Lung microvascular endothelial cell (primary cell): ENCODE data around the gene COL4A2. TPM values are rescaled to one million over a fixed set of nuclear protein-coding genes. Genes with fewer than 3 reads are reported as not detected.

Experiments
- DNase-seq, 2 donors: peaks; one replicate each; pipeline versions ENCODE4 v3.0.0 to v3.0.0-alpha.2; 2010; ENCODE audit warnings: low read depth in 2 of 2
- total RNA-seq: library from RNA; depleted of rRNA; stranded (reverse); fragments of >200 nt; gene quantifications from 2 replicates; pipeline ENCODE4 v1.2.1, GENCODE V29; 2014

COL4A2 gene
- total RNA-seq, 1 donor from 2014 or later = 728 TPM

GRCh38 chr13:110338441-110339101, 31.5 kb downstream of the COL4A2 start:
- DNase-seq = no peak

GRCh38 chr13:110339263-110339662, 32.2 kb downstream of the COL4A2 start:
- DNase-seq = no peak

- DNase-seq = no peak
These were observed 33.0 kb downstream of the COL4A2 start for GRCh38 chr13:110339975-110340550.

GRCh38 chr13:110340812-110341444, 33.8 kb downstream of the COL4A2 start:
- DNase-seq = peak; percentile 89 to 94

- peak; percentile 87 to 94 for DNase-seq
These were observed 34.6 kb downstream of the COL4A2 start for GRCh38 chr13:110341445-110342244.

- no peak for DNase-seq
These were observed 35.4 kb downstream of the COL4A2 start for GRCh38 chr13:110342474-110342873.

GRCh38 chr13:110343241-110343865, 36.3 kb downstream of the COL4A2 start:
- no peak for DNase-seq

- DNase-seq = no peak
These were observed 37.2 kb downstream of the COL4A2 start for GRCh38 chr13:110344320-110344719.

GRCh38 chr13:110345266-110345665, 38.2 kb downstream of the COL4A2 start:
- DNase-seq = no peak

- DNase-seq = no peak
These were observed 38.6 kb downstream of the COL4A2 start for GRCh38 chr13:110345701-110346100.

- DNase-seq = no peak
These were observed 39.6 kb downstream of the COL4A2 start for GRCh38 chr13:110346661-110347067.

- DNase-seq = no peak
These were observed 40.0 kb downstream of the COL4A2 start for GRCh38 chr13:110347088-110347487.

- DNase-seq = peak; percentile 42 to 79
These were observed 40.6 kb downstream of the COL4A2 start for GRCh38 chr13:110347535-110348308.

GRCh38 chr13:110348309-110349105, 41.4 kb downstream of the COL4A2 start:
- peak in 1 of 2 donors; percentile 49 for DNase-seq

GRCh38 chr13:110349239-110349638, 42.2 kb downstream of the COL4A2 start:
- DNase-seq = peak in 1 of 2 donors; percentile 40

GRCh38 chr13:110350049-110350448, 43.0 kb downstream of the COL4A2 start:
- DNase-seq = no peak

- DNase-seq = no peak
These were observed 43.4 kb downstream of the COL4A2 start for GRCh38 chr13:110350509-110350908.

- DNase-seq = no peak
These were observed 44.7 kb downstream of the COL4A2 start for GRCh38 chr13:110351636-110352420.

GRCh38 chr13:110352735-110353134, 45.7 kb downstream of the COL4A2 start:
- DNase-seq = no peak
